CD14-positive monocyte (primary cell): ENCODE measurements around the gene PARVB. TPM values are rescaled to one million over a fixed set of nuclear protein-coding genes. Genes with fewer than 3 reads are reported as not detected.

Source experiments
- DNase-seq, 3 donors: peaks; one replicate each; pipeline ENCODE4 v3.0.0-alpha.2; 2011 to 2022
- H2AFZ ChIP-seq: 2 replicates; pipeline ENCODE4 v1.6.0; 2012; ENCODE audit warnings: mild to moderate bottlenecking, low read depth, low read length, inconsistent platforms; ENCODE audit not compliant: insufficient read depth, poor library complexity, severe bottlenecking
- H3K27ac ChIP-seq, 2 donors: 1 replicate in 1 of 2; 2 replicates in 1 of 2; pipeline ENCODE4 v1.5.1; 2012 to 2013; ENCODE audit warnings: low read length in 2 of 2, control low read depth in 1 of 2, inconsistent platforms in 1 of 2, low read depth in 1 of 2, mild to moderate bottlenecking in 1 of 2
- H3K27me3 ChIP-seq, 2 donors: one replicate each; pipeline versions ENCODE4 v1.6.0 to v1.6.1; 2011 to 2013; ENCODE audit warnings: low read length in 2 of 2; ENCODE audit not compliant: control insufficient read depth in 2 of 2, insufficient read depth in 2 of 2
- H3K36me3 ChIP-seq, 2 donors: replicated peaks in 1 of 2; 1 replicate in 1 of 2; 2 replicates in 1 of 2; pipeline versions ENCODE4 v1.5.1 to v1.6.1; 2012 to 2013; ENCODE audit warnings: low read length in 2 of 2, control low read depth in 1 of 2, inconsistent platforms in 1 of 2, mild to moderate bottlenecking in 1 of 2; ENCODE audit not compliant: insufficient read depth in 2 of 2, control insufficient read depth in 1 of 2
- H3K4me1 ChIP-seq, 2 donors: 1 replicate in 1 of 2; 2 replicates in 1 of 2; pipeline versions ENCODE4 v1.5.1 to v1.6.1; 2012 to 2013; ENCODE audit warnings: low read length in 2 of 2, control low read depth in 1 of 2, inconsistent platforms in 1 of 2, mild to moderate bottlenecking in 1 of 2, moderate library complexity in 1 of 2; ENCODE audit not compliant: insufficient read depth in 2 of 2, control insufficient read depth in 1 of 2
- H3K4me2 ChIP-seq: replicated peaks from 2 replicates; pipeline ENCODE3; 2012; ENCODE audit warnings: low read length, moderate library complexity, mild to moderate bottlenecking; ENCODE audit not compliant: poor library complexity, severe bottlenecking; ENCODE audit errors: extremely low read depth
- H3K4me3 ChIP-seq, 3 experiments: fragments of 200-600 bp in 1 of 3; sonication (generic) in 1 of 3; replicated peaks in 1 of 3; 1 replicate in 2 of 3; 2 replicates in 1 of 3; pipeline ENCODE4 v1.5.1; 2011 to 2013; ENCODE audit warnings: low read length in 3 of 3, mild to moderate bottlenecking in 3 of 3, control low read depth in 2 of 3, low read depth in 2 of 3, inconsistent platforms in 1 of 3, moderate library complexity in 1 of 3
- H3K79me2 ChIP-seq: 2 replicates; pipeline ENCODE4 v1.6.0; 2012; ENCODE audit warnings: mild to moderate bottlenecking, control low read depth, inconsistent platforms, low read length, moderate library complexity; ENCODE audit not compliant: insufficient read depth
- H3K9ac ChIP-seq: 2 replicates; pipeline ENCODE4 v1.6.0; 2017; ENCODE audit warnings: low read length, mild to moderate bottlenecking; ENCODE audit not compliant: insufficient read depth, poor library complexity, severe bottlenecking
- H3K9me3 ChIP-seq, 2 donors: replicated peaks in 1 of 2; 1 replicate in 1 of 2; 2 replicates in 1 of 2; pipeline versions ENCODE4 v1.5.1 to v1.6.1; 2012 to 2013; ENCODE audit warnings: low read length in 2 of 2, control low read depth in 1 of 2; ENCODE audit not compliant: control insufficient read depth in 1 of 2, insufficient read depth in 1 of 2
- H4K20me1 ChIP-seq: 2 replicates; pipeline ENCODE4 v1.6.0; 2012; ENCODE audit warnings: mild to moderate bottlenecking, low read length, control low read depth, moderate library complexity; ENCODE audit not compliant: insufficient read depth
- H3K27ac Mint-ChIP-seq, 7 donors: one replicate each; pipeline ENCODE4 v1.8.0; 2020; ENCODE audit warnings: mild to moderate bottlenecking in 7 of 7, mixed read lengths in 7 of 7, moderate library complexity in 6 of 7, inconsistent platforms in 2 of 7
- H3K27me3 Mint-ChIP-seq, 3 donors: one replicate each; pipeline ENCODE4 v1.8.0; 2021 to 2022; ENCODE audit warnings: low read depth in 3 of 3, mild to moderate bottlenecking in 3 of 3, mixed read lengths in 3 of 3, moderate library complexity in 3 of 3, inconsistent platforms in 1 of 3
- H3K36me3 Mint-ChIP-seq, 2 donors: one replicate each; pipeline ENCODE4 v1.8.0; 2020; ENCODE audit warnings: mixed read lengths in 2 of 2, inconsistent platforms in 1 of 2, mild to moderate bottlenecking in 1 of 2
- H3K4me1 Mint-ChIP-seq: one replicate; pipeline ENCODE4 v1.8.0; 2020; ENCODE audit warnings: mild to moderate bottlenecking, mixed read lengths
- H3K4me3 Mint-ChIP-seq, 2 donors: one replicate each; pipeline ENCODE4 v1.8.0; 2020; ENCODE audit warnings: mild to moderate bottlenecking in 2 of 2, mixed read lengths in 2 of 2, moderate library complexity in 1 of 2
- H3K9me3 Mint-ChIP-seq, 7 donors: one replicate each; pipeline ENCODE4 v1.8.0; 2020 to 2022; ENCODE audit warnings: mixed read lengths in 7 of 7, mild to moderate bottlenecking in 6 of 7, moderate library complexity in 6 of 7, inconsistent platforms in 2 of 7
- CTCF ChIP-seq: fragments of 200-600 bp; IDR thresholded peaks from one replicate; pipeline ENCODE4 v1.8.0; 2022; ENCODE audit warnings: antibody characterized with exemption, mild to moderate bottlenecking
- WGBS: methylation state at CpG from one replicate; pipeline ENCODE4 v1.1.5; 2013; ENCODE audit warnings: missing lambda C conversion rate; ENCODE audit not compliant: insufficient coverage; 5-methylcytosine and 5-hydroxymethylcytosine counted together
- intact Hi-C, 2 donors: fragments of 100-400 bp; cut with micrococcal nuclease; formaldehyde crosslinking; loops; one replicate each; pipeline versions ENCODE4 v1.15.0 to v1.15.1; 2023
- polyA plus RNA-seq, 3 donors: library from polyadenylated mRNA; depleted of rRNA in 1 of 3; unstranded in 2 of 3; stranded (reverse) in 1 of 3; fragments of 300-500 nt in 2 of 3; fragments of >200 nt in 1 of 3; fragmentation: Illumina TruSeq in 2 of 3; gene quantifications; 1 replicate in 2 of 3; 2 replicates in 1 of 3; pipeline ENCODE4 v1.2.3, GENCODE V29; 2012 to 2021

PARVB gene
- polyA plus RNA-seq, 3 donors: 13.4 to 38.5 (median 17.9) TPM

GRCh38 chr22:43990044-43990443 lies 34.1 kb upstream of the PARVB start:
- Histone ChIP-seq H3K9me3 (no peaks in the 10 kb centered on the region), H3K4me2 (no peak overlapping the region), H3K36me3 (peaks cover 64 to 93% of the 10 kb centered on the region in 2 donors), H3K27me3 (no peaks in the 10 kb centered on the region), H3K4me1 (no peaks in the 10 kb centered on the region), H3K4me3 (no peak overlapping the region), H3K79me2 (no peaks in the 10 kb centered on the region), H2AFZ (no peak overlapping the region), H3K27ac (no peak overlapping the region), H4K20me1 (no peaks in the 10 kb centered on the region), H3K9ac (no peak overlapping the region)
- Mint-ChIP-seq H3K36me3 (peaks cover 87 to 96% of the 10 kb centered on the region in 2 donors), H3K4me3 (no peak overlapping the region), H3K4me1 (peaks cover 7% of the 10 kb centered on the region), H3K27me3 (peaks cover 0 to 2% (median 0%) of the 10 kb centered on the region in 3 donors), H3K27ac (peak overlapping the region in 2 of 7 donors; percentile 55 to 69), H3K9me3 (peaks cover 0 to 2% (median 0%) of the 10 kb centered on the region in 7 donors)
- intact Hi-C loops: loop anchor here in 1 of 2 donors (10.0 kb wide), 1 partner anchor 185 kb away; no protein-coding TSS in a partner anchor
- DNase-seq: no peak
- no peak for TF ChIP-seq CTCF
- WGBS: 93% methylated on average over 5 of the region's 13 CpGs

GRCh38 chr22:43991316-43992020 lies 32.6 kb upstream of the PARVB start:
- Mint-ChIP-seq H3K27me3 (peaks cover 0 to 2% (median 0%) of the 10 kb centered on the region in 3 donors), H3K4me3 (no peak overlapping the region), H3K36me3 (peaks cover 77 to 89% of the 10 kb centered on the region in 2 donors), H3K9me3 (peaks cover 0 to 2% (median 0%) of the 10 kb centered on the region in 7 donors), H3K27ac (no peak overlapping the region), H3K4me1 (peaks cover 19% of the 10 kb centered on the region)
- no peak overlapping the region for H3K9ac ChIP-seq
- H3K36me3 ChIP-seq: peaks cover 55 to 83% of the 10 kb centered on the region in 2 donors
- H3K9me3 ChIP-seq: no peaks in the 10 kb centered on the region
- H3K4me3 ChIP-seq: no peak overlapping the region
- no peaks in the 10 kb centered on the region for H3K79me2 ChIP-seq
- DNase-seq: no peak
- H4K20me1 ChIP-seq: no peaks in the 10 kb centered on the region
- H3K27ac ChIP-seq: no peak overlapping the region
- peaks cover 12% of the 10 kb centered on the region in 2 donors for H3K4me1 ChIP-seq
- intact Hi-C loops: loop anchor here (2.0 to 10.0 kb wide), 3 partner anchors 89 to 635 kb away; no protein-coding TSS in a partner anchor
- 100% methylated on average over 5 of the region's 11 CpGs for WGBS
- no peak overlapping the region for H2AFZ ChIP-seq
- no peak overlapping the region for H3K4me2 ChIP-seq
- no peak for TF ChIP-seq CTCF
- no peaks in the 10 kb centered on the region for H3K27me3 ChIP-seq
